22Rv1 (cell line): ENCODE measurements around the gene ZBTB8B.
A peak's percentile ranks its signal among the peaks of the same experiment; 100 is the strongest.

Experiments
- H3K27ac ChIP-seq: fragments of 450-650 bp; 2 replicates; pipeline ENCODE4 v1.5.1; 2017
- ZFX ChIP-seq: fragments of 450-650 bp; IDR thresholded peaks from 2 replicates; pipeline ENCODE4 v1.6.1; 2017; ENCODE audit warnings: antibody characterized with exemption, borderline replicate concordance
- TF ChIP-seq, protein P1 (sequence below): fragments of 450-650 bp; IDR thresholded peaks from 2 replicates; pipeline ENCODE4 v1.5.1; 2017; ENCODE audit warnings: mild to moderate bottlenecking

The ZBTB8B gene

DNA sequence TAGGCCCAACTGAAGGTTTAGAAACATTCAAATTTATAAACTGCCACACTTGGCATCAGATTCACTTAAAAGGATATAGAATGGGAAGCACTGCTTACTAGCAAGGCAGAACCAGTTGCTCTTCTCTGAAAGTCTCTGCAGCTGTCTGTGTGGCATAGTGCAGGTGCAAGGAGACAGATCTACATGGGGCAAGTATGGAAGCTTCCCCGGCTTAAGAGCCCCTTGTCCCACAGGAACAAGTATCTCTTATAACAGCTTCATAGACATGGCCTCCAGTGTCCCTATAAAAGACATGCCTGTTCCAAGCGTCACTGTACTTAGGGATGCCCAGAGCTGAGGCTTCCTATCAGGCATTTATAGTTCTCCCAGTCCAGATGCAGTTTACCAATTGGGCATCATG is 26.5 kb downstream of the ZBTB8B start:
- TF ChIP-seq, protein P1, sequence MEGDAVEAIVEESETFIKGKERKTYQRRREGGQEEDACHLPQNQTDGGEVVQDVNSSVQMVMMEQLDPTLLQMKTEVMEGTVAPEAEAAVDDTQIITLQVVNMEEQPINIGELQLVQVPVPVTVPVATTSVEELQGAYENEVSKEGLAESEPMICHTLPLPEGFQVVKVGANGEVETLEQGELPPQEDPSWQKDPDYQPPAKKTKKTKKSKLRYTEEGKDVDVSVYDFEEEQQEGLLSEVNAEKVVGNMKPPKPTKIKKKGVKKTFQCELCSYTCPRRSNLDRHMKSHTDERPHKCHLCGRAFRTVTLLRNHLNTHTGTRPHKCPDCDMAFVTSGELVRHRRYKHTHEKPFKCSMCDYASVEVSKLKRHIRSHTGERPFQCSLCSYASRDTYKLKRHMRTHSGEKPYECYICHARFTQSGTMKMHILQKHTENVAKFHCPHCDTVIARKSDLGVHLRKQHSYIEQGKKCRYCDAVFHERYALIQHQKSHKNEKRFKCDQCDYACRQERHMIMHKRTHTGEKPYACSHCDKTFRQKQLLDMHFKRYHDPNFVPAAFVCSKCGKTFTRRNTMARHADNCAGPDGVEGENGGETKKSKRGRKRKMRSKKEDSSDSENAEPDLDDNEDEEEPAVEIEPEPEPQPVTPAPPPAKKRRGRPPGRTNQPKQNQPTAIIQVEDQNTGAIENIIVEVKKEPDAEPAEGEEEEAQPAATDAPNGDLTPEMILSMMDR: no peak
- no peak for TF ChIP-seq ZFX
- no peak overlapping the region for H3K27ac ChIP-seq

DNA sequence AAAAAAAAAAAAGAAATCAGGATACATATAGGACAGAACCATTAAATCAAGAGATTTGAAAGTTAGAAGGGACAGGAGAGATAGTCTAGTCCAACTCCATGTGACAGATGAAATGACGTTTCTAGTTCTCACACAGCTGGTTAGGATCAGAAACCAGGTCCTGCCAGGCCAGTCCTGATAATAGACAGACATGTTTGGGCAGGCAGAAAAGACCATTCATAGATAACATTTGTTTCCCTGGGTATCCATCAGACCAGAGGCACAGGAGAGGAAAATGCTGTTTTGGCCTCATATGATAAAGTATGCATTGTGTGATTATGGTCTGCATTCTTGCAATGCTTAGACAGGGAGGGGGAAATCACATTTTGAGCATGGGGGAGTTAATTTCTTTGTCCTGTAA is 29.3 kb downstream of the ZBTB8B start:
- no peak for TF ChIP-seq ZFX
- TF ChIP-seq, protein P1: no peak
- no peak overlapping the region for H3K27ac ChIP-seq

DNA sequence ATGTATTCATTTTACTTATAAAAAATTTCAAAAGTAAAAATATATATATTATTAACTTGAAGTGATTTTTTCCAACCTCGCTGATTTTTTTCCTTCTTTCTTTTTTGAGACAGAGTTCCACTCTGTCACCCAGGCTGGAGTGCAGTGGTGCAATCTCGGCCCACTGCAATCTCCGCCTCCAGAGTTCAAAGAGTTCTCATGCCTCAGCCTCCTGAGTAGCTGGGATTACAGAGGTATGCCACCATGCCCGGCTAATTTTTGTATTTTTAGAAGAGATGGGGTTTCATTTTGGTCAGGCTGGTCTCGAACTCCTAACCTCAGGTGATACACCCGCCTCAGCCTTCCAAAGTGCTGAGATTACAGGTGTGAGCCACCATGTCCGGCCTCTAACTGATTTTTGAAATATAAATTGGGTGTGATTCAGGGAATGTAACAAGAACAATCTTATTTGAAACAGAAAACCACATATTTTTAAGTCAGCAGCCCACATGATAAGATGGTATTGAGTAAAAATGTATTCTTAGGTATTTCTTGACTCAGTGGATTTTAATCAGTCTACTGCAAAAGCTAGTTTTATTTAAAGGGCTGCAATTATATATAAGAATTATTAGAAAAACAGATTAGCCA is 30.0 kb downstream of the ZBTB8B start:
- TF ChIP-seq, protein P1: no peak
- no peak for TF ChIP-seq ZFX
- no peak overlapping the region for H3K27ac ChIP-seq

DNA sequence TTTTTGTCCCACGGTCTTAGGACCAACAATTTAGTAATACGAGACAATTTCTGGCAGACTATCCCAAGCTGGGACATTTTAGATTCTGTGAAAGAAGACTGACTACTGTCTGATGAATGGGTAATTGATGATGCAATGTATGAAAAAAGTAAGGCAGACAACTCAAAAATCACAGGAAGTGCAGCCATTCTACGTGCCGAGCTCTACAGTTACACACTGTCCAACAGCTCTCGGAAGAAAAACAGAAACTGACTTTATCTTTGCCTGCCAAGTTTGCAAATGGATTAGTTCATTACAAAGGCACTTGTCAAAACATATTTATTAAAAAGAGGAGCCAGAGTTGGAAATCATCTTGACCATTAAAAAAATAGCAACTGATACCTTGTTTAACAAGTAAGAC is 31.3 kb downstream of the ZBTB8B start:
- no peak overlapping the region for H3K27ac ChIP-seq
- TF ChIP-seq ZFX: no peak
- TF ChIP-seq, protein P1: no peak

DNA sequence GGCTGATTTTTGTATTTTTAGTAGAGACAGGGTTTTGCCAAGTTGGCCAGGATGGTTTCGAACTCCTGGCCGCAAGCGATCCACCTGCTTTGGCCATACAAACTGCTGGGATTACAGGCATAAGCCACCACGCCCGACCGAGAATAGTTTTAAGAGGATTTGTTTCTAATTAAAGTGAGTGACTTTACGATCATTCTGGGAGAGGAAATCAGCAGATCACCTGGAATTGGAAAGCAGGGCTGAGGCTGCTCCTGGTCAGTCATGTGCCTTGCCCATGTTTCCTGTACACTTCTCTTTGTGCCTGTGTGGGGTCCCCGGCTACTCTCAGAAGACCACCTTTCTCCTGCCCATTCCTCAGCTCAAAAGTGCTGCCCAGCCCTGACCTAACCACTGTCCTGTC is 33.9 kb downstream of the ZBTB8B start:
- TF ChIP-seq, protein P1: no peak
- no peak for TF ChIP-seq ZFX
- no peak overlapping the region for H3K27ac ChIP-seq

DNA sequence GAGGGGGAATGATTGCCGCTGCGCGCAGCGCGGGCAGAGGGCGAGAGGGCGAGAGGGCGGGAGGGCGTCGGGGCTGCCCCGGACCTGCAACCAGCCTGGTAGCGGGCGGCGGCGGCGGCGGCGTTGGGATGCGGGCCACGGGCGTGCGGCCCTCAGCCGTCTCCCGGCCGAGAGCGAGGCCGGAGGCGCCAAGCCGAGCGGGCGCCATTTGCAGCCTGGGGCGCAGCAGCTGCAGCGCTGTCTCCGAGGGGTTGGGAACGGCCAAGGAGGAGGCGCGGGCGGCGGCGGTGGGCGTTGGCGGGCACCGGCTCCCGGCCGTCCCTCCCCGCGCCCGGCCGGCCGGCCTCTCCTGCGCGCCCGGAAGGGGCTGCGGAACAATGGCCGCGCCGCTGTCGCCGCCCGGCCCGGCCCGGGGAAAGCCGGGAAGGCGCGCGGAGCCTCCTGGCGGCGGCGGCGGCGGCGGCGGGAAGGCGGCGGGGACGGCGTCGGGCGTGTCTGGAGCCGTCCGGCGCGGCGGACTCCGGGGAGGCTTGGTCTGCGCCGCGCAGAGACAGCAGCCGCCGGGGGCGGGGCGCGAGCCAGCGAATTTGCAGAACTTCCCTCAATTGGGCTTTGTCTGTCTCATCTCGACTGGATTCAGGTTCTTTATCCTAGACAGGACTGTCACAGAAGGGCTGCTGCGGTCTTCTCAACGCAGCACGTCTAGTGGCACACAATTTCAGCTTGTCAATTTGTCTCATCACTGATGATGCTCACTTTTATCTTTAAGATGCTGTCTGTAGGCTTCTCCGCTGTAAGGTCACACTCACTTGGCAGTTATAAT is 35.7 kb downstream of the ZBTB8B start:
- H3K27ac ChIP-seq: peak overlapping the region; percentile 99
- TF ChIP-seq, protein P1: peak; percentile 43
- TF ChIP-seq ZFX: no peak

DNA sequence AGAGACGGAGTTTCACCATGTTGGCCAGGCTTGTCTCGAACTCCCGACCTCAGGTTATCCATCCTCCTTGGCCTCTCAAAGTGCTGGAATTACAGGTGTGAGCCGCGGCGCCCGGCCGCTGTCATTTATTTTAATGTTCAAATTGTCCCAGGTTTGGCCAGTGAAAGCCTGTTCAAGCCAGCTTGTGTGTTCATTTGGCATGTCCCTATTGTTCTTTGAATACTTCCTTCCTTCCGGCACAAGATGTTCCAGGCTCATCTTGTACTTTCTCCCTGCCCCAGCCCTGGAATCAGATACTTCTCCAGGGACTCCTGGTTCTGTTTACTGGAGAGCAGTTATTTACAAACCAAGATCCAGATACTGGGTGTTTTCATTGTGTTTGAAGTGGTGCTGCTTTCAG is 37.0 kb downstream of the ZBTB8B start:
- peak overlapping the region; percentile 99 for H3K27ac ChIP-seq
- TF ChIP-seq ZFX: no peak
- TF ChIP-seq, protein P1: no peak
